CD4-positive, alpha-beta T cell treated with Interleukin-6 for 4 hours (primary cell): ENCODE measurements around the gene GNLY.
A peak's percentile ranks its signal among the peaks of the same experiment; 100 is the strongest.
"Not testable (repeated sequence)": the region's sequence is repeated elsewhere in the genome, so short reads cannot be mapped to it uniquely, and the experiment has no call there.

ENCODE experiments used
- DNase-seq: peaks from one replicate; pipeline ENCODE4 v3.0.0-alpha.2; 2020; ENCODE audit warnings: mixed read lengths

The GNLY gene

DNA sequence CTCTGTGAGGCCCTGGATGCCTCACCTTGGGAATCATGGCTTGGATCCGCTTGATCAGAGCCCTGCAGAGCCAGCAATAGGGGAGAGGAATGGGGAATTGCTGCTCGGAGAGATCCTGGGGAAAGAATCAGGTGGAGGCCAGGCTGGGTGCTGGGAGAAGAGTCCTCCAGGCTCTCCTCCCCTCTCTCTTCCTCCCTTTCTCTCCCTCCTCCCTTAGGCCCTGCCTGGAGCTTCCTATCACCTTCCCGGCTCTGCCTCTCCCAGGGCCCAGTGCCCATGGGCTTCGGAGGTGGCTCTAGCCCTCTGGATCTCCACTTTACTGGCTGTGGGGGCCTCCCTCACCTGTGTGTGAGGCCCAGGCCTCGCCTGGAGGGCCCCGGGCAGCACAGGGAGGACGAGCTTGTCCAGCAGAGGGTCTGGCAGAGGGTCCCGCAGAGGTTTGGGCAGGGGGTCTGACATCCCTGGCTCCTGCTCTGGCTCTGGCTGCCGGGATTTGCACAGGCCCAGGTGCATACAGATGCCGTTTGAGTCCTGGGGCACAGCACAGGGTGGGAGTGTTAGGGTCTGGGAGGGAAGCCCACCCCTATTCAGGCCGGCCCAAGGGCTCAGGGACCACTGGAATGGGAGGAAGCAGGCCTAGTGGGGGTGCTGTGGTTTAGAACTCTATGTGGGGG lies 28.8 kb upstream of the GNLY start:
- DNase-seq, result no peak

DNA sequence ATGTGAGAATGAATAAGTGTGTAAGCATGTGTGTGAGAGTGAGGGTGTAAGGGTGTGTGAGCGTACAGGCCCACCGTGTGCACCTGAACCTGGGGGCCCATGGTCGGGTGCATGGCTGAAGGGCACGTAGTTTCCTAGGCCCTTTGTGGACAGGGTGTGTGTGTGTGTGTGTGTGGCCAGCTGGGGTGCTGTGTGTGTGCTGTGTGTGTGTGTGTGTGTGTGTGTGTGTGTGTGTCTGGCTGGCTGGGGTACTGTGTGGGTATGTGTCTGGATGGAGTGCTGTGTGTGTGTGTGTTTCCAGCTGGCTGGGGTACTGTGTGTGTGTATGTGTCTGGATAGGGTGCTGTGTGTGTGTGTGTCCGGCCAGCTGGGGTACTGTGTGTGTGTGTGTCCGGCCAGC lies 28.1 kb upstream of the GNLY start:
- no peak for DNase-seq

DNA sequence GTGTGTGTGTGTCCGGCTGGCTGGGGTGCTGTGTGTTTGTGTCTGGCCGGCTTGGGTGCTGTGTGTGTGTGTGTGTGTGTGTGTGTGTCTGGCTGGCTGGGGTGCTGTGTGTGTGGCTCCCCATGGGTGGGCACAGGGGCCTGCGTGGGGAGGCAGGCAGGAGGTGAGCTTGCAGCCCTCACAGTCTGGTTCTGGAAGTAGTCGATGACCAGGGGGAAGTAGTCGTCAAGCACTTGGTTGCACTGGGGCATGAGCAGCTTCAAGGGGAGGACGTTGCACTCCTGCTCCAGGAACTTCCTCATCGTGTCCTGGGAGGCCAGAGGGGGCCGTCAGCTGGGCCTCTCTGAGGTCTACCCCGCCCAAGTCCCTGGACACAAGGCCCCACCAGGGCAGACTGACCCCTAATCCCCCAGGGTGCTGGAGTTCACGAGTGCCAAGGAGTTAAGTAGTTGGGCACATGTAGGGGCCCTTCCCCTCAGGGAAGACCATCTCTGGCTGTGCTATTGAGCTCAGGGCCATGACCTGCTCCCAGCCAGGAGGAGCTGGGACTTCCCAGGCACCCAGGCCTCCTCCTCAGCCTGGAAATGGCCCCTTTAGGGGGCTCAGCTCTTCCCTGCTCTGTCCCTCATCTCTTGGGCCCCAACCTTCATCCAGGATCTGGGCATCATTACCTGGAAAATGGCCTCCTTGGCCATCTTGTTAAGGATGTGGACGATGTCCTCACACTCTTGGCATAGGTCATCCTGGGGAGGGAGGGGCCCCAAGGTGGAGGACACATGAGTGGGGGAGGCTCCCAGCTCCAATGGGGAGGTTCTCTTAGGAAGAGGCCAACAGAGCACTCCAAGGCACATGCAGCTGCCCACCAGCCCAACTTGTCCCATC lies 27.5 kb upstream of the GNLY start:
- DNase-seq, result no peak

DNA sequence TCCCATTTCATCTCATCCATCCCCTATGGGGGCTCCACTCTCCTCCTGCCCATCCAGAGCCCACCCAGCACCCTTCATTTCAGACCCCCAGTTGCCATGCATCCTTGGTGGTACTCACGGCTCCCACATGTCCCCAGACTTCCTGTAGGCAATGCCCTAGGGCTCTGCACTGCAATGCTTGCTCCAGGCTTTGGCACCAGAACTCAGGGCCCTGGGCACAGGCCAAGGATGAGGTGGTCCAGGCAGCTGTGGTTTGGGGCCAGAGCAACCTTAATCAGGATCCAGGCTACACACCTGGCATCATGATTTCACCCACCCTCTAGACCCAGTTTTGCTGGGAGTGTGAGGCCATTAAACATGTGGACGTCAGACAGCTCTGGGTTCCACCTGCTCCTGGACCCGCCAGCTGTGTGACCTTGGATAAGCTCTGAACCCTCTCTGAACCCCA lies 26.6 kb upstream of the GNLY start:
- DNase-seq, result no peak

GRCh38 chr2:85668009-85668856 lies 25.9 kb upstream of the GNLY start, which contains the start of gene SFTPB:
Gene SFTPB, minus strand, starts transcription at chr2:85668199. Its CDS starts 16 bp downstream, at chr2:85668183.
- no peak for DNase-seq

DNA sequence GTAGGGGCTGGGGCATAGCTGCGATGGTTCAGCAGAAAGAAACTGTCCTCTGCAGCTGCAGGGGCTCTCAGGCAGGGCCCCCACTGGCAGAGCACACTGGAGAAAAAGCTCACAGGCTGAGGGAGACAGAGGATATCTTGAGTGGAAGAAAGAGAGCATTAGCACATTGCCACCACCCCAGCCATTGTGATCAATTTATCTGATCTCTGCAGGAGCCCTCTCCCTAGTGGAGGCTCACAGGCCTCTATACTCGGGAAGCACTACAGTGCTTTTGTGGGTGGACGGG lies 25.4 kb upstream of the GNLY start:
- no peak for DNase-seq

- no peak for DNase-seq
Observed at GRCh38 chr2:85669549-85669948, 24.6 kb upstream of the GNLY start.

DNA sequence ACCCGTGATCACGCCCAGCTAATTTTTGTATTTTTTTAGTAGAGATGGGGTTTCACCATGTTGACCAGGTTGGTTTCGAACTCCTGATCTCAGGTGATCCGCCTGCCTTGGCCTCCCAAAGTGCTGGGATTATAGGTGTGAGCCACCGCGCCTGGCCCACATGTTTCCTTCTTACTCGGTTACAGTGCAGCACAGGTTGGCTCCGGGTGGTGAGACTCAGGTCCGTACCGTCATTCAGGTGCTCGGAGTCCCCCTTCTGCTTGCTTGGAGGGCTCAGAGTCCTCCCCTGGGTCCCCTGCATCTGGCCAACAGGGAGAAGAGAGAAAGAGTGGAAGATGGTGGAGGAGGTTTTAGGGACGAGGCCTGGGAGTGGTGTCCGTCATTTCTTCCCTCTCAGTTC lies 23.7 kb upstream of the GNLY start:
- DNase-seq, result not testable (repeated sequence)

DNA sequence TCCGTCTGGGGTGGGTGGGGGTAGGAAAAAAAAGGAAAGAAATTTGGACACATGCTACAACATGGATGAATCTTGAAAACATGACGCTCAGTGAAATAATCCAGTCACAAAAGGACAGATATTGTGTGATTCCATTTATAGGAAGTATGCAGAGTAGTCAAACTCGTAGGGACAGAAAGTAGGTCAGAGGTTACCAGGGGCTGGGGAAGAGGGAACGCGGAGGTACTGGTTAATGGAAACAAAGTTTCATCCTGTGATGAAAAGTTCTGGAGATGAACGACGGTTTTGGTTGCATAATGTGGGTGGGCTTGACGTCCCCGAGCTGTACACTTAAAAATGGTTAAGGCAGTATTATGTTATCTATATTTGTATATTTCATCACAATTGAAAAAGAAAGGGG lies 21.7 kb upstream of the GNLY start:
- no peak for DNase-seq

GRCh38 chr2:85673716-85674375 lies 20.3 kb upstream of the GNLY start:
- DNase-seq, result no peak

- no peak for DNase-seq
Observed at GRCh38 chr2:85674417-85674816, 19.7 kb upstream of the GNLY start.

- DNase-seq, result no peak
Observed at GRCh38 chr2:85675427-85675826, 18.7 kb upstream of the GNLY start.

GRCh38 chr2:85675866-85676548 lies 18.2 kb upstream of the GNLY start:
- no peak for DNase-seq

GRCh38 chr2:85678377-85678776 lies 15.8 kb upstream of the GNLY start:
- no peak for DNase-seq

DNA sequence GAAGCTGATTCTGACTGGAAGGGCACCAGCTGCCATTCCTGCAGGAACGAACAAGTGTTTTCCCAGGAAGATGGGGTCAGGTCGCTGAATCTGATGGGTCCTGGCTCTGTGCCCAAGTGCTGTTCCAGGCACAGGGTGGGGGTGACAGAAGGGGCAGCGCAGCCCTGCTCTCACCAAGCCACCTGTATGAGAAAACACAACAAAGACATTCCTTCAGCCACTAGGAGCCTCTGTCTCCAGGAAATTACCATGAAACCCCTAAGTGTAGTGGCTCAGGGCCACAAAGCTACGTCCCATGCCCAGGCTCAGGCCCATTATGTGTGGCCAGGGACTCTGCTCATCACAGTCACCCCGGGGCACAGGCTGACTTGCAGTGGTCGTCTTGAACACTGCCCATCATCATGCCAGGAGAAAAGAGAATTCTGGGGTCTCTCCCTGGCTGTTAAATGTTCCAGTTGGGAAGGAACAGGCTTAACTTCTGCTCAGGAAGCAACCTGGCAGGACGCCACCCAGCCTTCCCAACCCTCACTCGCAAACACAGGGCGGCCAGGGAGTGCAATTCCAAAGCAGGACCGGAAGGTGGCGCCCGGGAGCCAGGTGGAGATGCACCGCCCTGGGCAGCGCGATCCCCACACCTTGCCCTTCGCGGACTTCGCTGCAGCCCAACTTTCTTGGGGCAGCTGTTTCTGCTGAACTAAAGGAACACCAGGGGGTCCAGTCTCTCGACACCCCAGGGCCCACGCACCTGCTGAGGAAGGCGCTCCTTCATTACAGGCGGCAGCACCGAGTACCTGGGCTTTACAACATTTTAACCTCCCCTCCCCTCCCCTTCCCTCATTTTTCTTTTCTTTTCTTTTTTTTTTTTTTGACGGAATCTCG lies 15.1 kb upstream of the GNLY start:
- DNase-seq, result peak; percentile 80

DNA sequence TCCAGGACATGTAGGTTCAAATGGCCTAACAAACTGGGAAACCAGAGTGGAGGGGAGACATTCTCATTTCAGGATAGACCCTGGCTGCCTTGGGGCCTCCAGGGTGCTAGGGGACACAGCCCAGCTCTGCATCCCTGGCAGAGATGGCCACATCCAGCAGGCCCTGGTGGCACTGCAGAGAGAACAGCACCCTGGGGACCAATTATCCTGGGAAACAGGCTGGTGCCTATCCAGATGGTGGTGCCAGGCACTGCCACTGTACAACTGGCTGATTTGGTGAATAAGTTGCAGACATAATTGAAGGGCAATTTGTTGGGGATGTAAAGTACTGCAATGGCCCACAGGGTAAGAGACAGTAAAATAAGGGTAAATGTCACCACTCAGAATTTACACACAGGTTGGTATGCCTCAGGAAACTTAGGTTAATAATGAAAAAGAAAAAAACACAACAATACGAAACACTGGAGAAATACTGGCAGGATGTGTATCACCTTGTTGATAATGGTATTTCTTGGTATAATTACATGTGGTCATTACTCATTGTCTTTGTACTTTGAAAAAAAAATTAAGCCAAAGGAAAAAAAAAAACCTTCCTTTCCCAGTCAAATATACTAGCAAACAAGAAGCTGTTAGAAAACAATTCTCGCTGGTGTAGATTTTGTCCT lies 13.3 kb upstream of the GNLY start:
- DNase-seq, result no peak

DNA sequence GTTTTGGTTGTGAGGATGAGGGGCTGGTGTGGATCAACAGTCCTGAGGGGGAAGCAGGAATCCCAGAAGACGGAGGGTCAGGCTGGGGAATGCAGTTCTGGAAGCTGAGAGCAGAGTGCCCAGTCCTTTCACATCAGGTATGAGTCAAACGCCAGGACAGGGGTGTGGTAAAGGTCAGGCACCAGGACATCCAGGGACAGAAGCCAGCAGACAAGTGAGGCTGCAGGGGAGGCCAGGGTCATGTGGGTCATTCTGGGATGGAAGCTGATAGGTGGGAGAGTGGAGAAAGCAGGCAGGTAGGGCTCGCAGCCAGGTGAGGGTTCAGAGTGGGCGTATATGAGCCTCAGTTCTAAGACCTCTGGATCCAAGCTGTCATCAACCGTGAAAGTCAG lies 12.8 kb upstream of the GNLY start:
- no peak for DNase-seq

DNA sequence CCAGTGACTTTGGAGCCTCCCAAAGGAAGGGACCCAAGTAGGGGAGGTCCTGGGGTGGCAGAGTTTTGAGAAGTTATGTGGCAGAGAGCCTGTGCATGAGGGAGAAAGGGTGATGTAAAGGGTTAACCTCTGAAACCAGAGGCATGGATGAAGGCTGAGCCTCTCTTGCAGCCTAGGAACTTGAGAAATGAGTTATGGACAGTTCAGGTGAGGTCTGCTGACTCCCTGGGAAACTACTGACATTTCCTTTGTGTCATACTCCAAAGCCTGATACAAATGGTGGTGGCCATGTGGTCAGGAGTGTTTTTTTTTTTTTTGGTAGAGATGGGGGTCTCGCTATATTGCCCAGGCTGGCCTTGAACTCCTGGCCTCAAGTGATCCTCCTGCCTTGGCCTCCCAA lies 12.4 kb upstream of the GNLY start:
- DNase-seq, result no peak

DNA sequence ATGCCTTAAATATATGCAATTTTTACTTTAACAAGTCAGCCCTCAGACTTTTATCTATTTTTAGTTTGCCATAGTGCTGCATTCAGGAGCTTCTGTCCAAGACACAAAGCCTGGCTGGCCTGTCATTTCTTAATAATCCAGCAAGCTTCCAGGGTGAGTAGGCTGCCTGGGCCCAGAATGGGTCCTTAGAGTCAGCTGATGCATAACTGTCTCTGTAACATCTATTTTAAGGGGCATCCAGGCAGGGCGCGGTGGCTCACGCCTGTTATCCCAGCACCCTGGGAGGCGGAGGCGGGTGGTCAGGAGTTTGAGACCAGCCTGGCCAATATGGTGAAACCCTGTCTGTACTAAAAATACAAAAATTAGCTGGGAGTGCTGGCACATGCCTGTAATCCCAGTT lies 11.8 kb upstream of the GNLY start:
- no peak for DNase-seq

- no peak for DNase-seq
Observed at GRCh38 chr2:85684380-85684779, 9.8 kb upstream of the GNLY start.

- DNase-seq, result no peak
Observed at GRCh38 chr2:85684806-85685205, 9.4 kb upstream of the GNLY start.
